HG03280 (cell line): ENCODE results near the gene SBNO2.
A peak's percentile ranks its signal among the peaks of the same experiment; 100 is the strongest.

ENCODE experiments used
- ATAC-seq: cut with Tn5 transposase; IDR thresholded peaks from one replicate; pipeline ENCODE4 v1.9.1; 2021; ENCODE audit warnings: mild to moderate bottlenecking, moderate library complexity; ENCODE audit not compliant: unreplicated experiment

The SBNO2 gene

DNA sequence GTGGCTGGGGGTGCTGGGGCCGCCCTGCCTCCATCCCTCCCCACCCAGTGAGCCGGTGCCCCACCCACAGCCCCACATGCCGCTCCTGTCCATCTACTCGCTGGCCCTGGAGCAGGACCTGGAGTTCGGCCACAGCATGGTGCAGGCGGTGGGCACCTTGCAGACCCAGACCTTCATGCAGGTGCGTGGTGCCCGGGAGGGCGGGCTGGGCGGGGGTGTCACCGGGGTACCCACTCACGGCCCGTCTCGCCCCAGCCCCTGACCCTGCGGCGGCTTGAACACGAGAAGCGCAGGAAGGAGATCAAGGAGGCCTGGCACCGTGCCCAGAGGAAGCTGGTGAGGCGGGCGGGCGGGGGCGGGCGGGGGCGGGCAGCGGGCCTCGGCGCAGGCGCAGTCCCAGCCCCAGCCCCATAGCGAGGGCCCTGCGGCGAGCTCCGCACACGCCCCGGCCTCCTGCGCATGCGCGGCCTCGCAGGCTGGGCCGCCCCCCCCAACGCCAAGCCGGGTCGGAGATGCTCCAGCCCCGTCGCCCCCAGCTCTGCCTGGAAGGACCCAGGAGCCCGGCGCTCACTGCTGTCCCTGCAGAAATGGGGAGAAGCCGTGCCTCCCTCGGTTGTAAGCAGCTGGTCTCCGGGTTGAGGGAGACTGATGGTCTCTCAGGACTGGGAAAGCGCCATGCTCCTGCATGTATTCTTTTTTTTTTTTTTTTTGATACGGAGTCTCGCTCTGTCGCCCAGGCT, 99.4 kb downstream of the SBNO2 start:
- no peak for ATAC-seq

DNA sequence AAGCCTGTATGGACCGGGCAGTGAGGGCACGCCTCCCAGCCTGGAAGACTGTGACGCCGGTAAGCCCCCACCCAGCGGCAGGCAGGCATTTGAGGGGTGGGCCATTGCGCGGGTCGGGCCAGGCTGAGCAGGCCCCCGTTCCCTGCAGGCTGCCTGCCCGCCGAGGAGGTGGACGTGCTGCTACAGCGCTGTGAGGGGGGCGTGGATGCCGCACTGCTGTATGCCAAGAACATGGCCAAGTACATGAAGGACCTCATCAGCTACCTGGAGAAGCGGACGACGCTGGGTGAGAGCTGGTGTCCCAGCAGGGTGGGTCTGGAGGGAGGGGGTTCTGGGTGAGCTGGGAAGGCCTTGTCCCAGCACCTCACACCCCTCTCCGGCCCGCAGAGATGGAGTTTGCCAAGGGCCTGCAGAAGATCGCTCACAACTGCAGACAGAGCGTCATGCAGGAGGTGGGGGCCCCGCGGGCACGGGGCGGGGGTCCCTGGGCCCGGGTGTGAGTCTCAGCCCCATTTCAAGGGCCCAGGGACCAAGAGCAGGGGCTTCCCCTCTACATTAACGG, 100.0 kb downstream of the SBNO2 start:
- ATAC-seq = no peak

DNA sequence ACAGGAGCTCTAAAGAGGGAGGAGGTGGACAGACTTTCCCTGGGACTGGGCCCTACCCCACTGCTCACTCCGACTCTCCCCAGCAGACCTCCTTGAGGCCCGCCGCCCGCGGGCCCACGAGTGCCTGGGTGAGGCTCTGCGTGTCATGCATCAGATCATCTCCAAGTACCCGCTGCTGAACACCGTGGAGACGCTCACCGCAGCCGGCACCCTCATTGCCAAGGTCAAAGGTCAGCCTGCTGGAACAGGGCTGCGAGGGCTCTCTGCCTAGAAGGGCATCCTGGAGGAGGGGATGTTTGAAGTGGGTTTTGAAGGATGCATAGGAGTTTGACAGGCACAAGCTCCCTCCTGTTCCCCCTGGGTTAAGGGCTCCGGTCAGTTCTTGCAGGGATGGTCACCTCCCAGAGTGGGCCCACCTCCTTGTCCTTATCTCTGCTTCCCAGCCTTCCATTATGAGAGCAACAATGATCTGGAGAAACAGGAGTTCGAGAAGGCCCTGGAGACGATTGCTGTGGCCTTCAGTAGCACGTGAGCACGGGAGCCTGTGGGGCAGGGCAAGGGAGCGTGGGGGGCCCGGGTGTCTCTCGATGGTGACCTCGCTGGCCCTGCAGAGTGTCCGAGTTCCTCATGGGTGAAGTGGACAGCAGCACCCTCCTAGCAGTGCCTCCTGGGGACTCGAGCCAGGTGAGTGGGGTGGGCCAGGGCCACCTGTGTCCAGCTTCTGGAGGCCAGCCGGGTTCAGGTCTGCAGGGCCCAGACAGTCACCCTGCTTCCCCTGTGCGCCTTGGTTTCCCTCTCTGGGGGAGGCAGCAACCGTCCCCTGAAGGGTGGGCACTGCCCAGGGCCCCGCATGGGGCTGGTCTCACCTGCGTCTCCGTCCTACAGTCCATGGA, 100.8 kb downstream of the SBNO2 start:
- no peak for ATAC-seq

DNA sequence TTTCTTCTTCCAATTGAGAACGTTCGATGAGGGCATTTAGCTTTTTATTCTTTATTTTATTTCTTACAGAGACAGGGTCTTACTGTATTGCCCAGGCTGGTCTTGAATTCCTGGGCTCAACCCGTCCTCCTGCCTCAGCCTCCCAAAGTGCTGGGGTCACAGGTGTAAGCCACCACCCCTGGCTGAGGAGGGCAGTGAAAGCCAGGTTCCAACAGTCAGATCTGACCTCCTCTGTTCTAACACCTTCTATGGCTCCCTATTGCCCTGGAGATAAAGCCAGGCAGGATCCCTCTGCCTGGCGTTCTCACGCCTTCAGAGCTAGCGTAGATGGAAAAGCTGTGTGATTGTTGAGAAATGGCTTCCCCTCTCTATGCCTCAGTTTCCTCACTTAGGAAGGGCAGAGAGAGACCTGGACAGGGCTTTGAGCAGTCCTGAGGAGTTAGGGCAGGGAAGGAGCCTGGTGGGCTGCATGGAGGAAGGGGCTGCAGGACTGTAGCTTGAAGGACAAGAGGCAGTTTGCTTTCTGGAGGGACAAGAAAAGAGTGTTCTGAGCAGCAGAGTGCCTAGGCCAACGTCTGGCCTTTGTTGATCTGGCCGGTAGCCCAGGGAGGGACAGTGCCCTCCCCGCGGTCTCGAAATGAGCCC, 101.6 kb downstream of the SBNO2 start:
- no peak for ATAC-seq

DNA sequence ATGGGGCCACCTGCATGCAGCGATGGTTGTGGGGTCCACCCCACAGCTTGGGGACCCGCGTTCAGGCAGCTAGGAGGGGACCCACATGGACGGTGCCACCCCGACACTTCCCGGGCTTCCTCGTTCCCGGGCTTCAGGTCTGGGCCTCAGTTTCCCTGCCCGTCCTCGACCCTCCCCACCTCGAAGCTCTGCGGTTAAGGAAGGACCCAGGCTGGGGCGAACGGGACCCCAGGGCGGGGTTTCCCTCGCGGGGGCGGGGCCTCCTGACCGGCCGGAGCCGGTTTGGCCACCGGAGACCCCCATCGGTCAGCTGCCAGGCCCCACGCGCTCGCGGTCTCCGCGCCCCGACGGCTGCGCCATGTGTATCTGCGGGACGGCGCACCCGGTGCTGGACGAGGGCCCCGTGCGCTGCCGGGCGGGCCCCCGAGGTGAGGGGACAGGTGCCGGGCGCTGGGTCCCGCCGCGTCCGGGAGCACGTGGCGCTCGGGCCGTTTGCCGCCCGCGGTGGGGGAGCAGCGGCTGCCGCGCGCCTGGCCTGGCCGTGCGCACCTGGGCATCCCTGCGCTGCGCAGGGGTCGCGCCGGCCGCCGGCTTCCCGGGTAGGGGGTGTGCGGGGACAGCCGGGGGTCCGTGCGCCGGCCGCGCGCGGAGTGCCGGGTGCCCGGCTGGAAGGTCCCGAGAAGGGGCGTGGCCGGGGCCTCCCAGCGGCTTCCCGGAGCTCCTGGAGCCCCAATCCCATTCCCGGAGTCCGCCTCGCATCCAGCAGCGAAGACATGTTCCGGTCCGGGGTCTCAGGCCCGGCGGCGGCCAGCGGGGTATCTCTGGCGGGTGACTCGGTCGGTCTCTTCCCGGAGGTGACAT, 102.9 kb downstream of the SBNO2 start:
- ATAC-seq = no peak

DNA sequence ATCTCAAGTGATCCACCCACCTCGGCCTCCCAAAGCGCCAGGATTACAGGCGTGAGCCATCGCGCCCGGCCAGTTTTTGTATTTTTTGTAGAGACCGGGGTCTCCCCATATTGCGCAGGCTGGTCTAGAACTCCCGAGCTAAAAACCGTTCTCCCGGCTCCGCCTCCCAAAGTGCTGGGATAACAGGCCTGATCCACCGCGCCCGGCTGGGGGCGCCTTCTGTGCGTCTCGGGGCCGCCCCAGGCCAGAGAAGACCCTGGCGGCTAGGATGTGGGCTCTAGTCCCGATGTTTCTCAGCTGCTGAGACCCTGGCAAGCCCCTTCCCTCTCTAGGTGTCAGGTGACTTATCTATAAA, 103.5 kb downstream of the SBNO2 start:
- no peak for ATAC-seq

DNA sequence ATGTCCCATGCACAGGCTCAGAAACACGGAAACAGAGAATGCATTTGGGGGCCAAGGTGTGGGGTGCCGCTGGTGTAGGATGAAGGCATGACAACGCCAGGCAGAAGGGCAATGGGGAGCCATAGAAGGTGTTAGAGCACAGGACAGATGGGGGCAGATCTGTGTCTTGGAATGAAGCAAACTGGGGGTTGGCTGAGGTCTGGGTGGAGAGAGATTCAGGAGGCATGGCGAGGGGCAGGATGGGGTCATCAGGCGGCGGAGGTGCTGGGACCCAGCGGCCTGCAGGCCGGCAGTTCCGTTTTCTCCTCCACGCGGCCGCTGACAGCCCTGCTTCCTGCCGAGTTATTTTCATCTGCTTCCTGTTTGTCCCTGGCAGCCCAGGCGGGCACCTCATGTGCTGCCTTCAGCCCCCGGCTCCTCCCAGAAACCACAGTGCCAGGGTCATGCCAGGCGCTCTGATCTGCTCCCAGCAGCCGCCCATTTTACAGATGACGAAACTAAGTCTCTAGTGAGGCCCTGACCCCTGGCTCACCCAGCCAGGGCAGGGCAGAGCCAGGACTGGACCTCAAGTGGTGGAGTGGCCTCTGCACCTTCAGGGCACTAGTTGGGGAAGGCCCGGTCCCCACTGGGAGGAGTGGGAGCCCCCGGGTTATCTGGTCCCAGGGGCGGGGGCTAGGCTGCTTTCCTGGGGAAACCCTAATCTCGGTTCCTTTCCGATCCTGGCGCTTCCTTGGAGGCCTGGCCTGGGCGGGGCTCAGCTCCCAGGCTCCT, 104.9 kb downstream of the SBNO2 start:
- ATAC-seq = no peak

DNA sequence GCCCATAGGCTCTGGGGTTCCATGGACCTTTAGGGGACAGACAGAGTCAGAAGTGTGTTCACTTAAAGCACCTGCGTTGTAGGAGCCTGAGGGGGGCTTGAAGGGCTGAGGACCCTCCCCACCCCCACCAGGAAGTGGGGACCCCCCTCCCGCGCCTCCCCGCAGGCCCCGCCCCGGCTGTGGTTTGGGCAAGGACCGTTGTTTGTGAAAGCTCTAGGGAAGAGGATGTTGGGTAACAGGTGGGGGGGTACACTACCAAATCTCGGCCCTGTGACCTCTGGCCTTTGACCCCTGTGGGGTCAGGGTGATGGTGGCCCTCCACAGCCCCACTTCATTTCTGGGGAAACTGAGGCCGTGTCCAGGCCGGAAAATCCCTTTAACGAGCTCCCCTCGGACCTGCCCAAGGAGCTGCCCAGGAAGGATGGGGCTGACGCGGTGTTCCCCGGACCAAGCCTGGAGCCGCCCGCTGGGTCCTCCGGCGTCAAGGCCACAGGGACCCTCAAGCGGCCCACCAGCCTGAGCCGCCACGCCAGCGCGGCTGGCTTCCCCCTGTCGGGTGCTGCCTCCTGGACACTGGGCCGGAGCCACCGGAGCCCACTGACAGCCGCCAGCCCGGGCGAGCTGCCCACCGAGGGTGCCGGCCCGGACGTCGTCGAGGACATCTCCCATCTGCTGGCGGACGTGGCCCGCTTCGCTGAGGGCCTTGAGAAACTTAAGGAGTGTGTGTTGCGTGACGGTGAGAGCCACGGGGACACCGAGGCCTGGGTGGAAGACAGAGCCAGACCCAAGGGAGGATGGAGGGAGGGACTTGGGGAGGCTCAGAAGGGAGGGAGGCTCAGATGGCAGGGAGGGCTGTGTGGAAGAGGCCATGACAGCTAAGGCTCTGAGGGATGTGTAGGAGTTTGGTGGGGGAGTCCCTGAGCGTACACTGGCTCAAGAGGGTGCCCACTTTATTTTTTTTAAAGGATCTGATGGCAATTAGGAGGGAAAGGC, 105.8 kb downstream of the SBNO2 start:
- no peak for ATAC-seq

DNA sequence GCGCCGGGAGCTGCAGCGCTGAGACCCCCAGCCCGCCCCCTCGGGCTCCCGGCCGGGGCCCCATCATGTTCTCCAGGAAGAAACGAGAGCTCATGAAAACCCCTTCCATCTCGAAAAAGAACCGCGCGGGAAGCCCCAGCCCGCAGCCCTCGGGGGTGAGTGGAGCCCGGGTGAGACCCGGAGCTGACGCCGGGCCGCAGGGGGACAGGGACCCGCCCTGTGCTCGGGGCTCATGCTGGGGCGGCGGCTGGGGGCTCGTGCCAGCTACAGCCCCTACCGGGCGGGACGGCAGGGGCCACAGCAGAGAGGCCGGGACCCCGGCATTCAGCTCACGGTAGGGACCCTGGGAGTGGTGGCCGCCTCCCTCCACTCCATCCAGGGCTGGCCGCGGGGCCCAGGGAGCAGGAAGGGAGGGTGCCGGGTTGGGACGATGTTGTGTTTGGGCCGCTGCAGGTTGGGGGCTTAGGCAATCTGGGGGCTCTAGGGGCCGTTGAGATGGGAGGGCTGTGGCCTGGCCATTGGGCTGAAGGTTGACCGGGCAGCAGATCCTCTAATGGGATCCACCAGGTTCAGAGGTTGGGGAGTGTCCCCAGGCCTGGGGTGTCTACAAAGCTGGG, 106.6 kb downstream of the SBNO2 start:
- ATAC-seq = peak; percentile 13

DNA sequence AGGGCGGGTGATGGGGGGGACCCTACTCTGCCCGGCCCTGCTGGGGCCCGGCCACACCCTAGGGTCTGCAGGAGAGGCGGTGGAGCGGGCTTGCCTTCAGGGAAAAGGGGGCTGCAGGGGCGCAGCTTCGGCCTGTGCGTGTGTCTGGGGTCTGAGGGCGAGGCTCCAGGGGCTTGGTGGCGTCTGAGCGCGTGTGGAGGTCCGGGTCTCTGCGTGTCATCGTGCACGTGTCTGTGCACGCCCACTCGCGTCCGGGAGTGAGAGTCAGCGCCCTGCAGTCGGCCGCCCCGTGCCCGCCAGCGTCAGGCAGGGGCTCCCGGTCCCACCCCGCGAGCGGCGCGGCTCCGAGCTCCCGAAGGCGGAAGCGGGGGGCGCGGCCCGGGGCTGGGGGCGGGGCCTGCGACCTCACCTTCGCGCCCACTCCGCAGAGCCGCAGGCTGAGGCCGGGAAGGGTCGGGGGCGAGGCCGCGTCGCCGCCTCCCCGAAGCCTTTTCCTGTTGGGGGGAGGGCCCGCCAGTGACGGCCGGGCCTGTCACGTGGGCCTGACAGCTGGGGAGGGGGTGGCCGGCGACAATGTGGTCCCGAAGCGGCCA, 107.2 kb downstream of the SBNO2 start, which contains the start of gene ARHGAP45:
TSS of gene ARHGAP45 (plus strand) at position 420 of the 593 bp plus-strand sequence. CDS start 239 bp downstream, outside the sequence.
- peak; percentile 35 for ATAC-seq

DNA sequence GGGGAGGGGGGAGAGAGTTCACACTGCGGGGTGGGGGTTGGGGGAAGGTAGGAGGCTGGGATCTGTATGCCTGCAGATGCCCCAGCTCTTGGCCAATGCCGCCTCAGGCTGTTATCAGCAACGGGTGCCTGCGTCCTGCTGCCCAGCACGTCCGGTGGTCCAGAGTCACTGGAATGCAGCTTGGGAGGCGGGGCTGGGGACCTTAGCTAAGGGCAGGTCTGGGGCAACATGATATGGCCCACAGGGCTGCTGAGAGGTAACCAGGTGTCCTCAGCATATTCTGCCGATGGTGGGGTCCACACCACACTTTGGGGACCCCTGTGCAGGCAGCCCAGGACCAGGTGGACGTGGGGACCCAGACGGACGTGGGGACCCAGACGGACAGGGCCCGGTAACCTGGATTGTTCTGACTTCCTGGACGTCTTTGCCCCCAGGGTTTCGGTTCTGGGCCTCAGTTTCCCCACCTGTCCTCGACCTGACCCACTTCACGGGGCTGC, 107.8 kb downstream of the SBNO2 start:
- no peak for ATAC-seq

DNA sequence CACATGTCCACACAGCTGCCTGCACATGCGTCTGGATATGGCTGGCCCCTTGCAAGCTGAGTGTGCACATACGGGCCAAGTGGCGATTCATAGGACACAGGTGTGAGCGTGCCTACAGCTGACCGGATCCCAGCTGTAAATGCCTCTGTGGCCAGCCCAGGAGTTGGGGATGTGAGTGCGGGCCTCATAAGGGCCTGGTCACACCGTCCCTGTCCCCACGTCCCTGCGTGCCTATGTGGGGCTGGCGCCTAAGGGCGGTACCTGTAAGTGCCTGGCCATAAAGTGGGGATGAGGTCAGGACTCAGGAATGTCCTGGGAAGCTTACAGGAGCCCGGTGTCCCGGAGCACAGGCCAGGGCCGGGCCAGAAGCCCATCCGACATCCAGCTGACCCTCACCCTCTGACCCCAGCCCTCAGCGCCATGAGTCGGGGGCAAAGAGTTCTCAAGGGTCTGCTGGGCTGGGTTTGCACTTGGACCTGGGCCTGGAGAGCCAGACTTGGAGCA, 108.4 kb downstream of the SBNO2 start:
- ATAC-seq = no peak

DNA sequence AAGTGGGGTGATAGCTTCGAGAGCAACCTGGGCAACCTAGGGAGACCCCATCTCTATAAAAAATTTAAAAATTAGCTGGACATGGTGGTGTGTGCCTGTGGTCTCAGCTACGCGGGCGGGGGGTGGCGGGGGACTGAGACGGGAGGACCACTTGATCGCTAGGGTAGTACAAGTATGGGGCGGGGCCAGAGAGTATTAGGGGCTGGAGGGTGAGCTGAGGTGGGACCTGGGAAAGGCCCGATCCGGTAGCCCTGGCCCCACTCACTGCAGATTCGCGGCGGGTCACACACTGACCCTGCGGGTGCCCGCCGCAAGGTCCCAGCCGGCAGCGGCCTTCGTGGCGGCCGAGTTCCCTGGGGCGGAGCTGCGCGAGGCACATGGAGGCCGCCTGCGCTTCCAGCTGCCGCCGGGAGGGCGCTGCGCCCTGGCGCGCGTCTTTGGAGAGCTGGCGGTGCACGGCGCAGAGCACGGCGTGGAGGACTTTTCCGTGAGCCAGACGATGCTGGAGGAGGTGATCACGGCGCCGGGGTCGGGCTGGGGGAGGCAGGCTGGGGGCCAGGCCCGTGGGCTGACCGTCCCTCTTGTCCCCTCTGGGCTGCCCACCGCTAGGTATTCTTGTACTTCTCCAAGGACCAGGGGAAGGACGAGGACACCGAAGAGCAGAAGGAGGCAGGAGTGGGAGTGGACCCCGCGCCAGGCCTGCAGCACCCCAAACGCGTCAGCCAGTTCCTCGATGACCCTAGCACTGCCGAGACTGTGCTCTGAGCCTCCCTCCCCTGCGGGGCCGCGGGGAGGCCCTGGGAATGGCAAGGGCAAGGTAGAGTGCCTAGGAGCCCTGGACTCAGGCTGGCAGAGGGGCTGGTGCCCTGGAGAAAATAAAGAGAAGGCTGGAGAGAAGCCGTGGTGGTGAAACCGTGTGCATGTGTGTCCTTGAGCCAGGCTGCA, 109.1 kb downstream of the SBNO2 start:
- no peak for ATAC-seq

DNA sequence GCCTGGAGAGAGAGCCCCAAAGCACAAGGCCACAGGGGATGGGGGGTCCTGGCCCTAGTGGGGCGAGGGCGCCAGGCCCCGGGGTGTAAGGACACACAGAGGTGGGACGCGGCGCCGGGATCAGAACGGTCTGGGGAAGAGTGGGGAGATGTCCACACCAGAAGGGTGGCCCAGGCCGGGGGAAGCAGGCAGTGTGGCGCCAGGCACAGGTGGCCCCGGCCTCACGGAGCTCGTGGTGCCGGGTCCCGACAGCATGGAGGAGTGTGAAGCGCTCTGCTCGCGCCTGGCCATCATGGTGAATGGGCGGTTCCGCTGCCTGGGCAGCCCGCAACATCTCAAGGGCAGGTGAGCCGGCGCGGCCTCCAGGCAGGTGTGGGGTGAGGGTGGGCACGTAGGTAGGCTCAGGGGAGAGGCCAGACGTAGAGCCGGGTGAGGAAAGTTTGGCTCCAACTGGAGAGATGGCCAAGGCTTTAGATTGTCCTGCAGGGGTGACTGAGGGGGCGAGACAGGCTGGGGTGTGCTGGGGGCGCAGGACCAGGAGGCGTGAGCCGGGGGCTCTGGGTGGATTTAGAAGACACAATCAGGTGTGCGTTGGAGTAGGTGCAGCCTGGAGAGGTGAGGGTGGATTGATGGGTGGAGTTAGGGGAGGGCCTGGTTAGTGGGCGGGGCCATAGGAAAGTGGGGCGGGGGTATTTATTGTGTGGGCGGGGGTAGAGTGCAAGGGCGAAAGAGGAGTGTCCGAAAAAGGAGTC, 110.0 kb downstream of the SBNO2 start:
- ATAC-seq = no peak
